ENCODE measurements around the gene KIF5C.
A peak's percentile ranks its signal among the peaks of the same experiment; 100 is the strongest.
"Not testable (repeated sequence)": the region's sequence is repeated elsewhere in the genome, so short reads cannot be mapped to it uniquely, and the experiment has no call there.

KIF5C gene

GRCh38 chr2:148967056-148967455 lies 92.0 kb downstream of the KIF5C start:
- DNase-seq = no peak

GRCh38 chr2:148967578-148967977 lies 92.6 kb downstream of the KIF5C start:
- no peak for DNase-seq

GRCh38 chr2:148968301-148968700 lies 93.3 kb downstream of the KIF5C start:
- DNase-seq = no peak

GRCh38 chr2:148968776-148969319 lies 93.8 kb downstream of the KIF5C start:
- no peak for DNase-seq

- no peak for DNase-seq
Measured at GRCh38 chr2:148969659-148970061, 94.6 kb downstream of the KIF5C start.

DNA sequence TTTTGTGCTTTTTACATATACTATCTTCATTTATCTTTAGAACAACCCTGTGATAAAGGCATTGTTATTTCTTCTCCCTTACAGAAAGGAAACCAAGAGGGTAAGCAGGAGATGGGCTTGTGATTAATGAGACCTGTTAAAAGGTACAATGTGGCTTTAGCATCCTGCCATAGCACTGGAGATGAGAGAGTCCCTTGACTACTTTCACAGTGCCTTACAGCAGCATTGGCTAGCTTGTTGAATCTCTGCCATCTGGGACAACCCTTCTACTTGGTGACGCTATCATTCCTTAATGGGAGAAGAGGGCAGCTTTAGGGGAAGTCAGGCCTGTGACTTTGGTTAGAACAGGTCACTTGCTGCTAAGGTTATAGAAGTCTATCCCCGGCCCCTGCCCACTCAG lies 95.4 kb downstream of the KIF5C start:
- DNase-seq = no peak

- no peak for DNase-seq
Measured at GRCh38 chr2:148971547-148971946, 96.5 kb downstream of the KIF5C start.

DNA sequence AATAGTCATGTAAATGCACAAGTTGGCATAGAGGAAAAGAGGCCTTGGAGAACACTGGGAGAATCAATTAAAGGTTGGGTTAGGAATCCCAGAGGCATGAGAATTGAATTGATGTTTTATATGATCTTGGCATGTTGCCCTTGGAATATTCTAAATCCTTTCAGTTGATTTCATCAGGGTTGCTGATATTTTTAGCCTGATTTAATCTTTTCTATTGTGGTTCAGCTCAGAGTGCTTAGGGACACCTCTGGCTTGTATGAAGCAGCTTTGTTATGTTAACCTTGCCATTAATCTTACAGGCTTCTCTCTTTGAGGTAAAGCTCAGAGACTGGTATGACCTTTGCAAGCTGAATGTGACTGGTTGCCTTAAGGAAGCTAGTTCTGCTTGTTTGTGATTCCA lies 99.1 kb downstream of the KIF5C start:
- DNase-seq = no peak

DNA sequence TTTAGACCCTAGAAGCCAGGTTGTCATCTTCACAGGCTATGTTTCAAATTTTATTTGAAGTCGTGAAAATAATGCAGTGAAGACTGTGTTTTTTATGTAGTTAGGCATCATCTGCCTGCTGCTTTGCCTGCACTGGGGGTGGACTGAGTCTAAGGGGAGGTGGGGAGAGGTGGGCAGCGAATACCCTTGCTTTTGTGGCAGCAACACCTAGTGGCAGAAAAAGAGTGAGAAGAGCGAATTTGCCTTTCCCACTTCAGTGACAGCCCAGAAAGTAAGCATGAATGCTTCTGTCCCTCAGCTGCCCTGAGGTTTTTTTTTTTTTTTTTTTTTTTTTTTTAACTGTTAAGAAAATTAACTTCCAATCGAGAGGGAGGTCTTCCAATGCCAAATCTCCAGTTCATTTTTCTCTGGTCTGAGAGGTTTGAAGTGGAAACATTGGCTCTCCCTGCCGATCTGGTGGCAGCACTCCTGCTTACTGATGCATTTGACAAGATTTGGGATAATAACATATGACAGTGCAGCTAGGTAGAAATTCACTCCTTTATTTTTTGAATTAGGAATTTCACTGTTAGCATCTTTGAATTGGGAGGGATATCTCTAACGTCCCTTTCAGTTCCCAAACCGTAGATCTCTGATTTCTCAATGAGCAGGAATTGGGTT lies 103.1 kb downstream of the KIF5C start:
- DNase-seq = no peak

DNA sequence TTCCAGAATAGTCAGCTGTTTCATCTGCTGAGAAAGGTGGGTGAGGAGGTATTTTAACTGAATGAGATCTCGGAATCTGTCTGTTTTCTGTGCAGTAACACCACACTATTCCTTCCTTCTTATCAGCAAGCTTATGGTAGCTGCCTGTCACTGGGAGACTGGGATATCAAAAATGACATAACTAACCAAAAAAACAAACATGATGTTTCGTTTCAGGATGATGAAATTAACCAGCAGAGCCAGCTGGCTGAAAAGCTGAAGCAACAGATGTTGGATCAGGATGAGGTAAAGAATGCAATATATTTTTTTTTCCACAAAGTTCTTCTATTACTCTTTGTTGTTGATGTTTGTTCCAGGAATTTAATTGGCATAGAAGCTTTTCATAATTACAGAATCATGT lies 103.7 kb downstream of the KIF5C start:
- DNase-seq = no peak

DNA sequence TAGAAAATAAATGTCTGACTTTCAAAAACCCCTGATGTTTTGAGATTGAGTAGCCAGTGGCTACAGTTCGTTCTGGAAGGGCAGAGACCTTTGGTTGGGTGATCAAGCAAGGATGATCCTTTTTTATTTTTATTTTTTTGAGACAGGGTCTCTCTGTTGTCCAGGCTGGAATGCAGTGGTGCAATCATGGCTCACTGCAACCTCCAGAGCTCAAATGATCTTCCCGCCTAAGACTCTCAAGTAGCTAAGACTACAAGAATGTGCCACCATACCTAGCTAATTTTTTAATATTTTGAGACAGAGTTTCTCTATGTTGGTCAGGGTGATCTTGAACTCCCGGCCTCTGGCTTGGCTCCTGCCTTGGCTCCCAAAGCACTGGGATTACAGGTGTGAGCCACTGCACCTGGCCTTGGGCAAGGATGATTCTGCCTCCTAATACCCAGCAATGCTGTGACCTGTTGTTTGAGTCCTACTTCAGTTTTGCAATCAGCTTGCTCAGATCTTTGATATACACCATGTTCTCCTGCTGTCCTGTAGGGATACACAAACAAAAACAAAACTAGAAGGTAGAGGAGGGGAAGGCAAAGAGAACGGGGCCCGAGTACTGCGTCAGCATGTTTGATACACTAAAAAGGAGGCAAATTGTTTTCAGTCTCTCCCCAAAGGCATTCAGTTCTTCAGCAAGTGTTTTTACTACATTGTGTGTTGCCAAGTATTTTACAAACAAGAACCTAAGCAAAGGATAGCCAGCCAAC lies 104.3 kb downstream of the KIF5C start:
- DNase-seq = no peak

DNA sequence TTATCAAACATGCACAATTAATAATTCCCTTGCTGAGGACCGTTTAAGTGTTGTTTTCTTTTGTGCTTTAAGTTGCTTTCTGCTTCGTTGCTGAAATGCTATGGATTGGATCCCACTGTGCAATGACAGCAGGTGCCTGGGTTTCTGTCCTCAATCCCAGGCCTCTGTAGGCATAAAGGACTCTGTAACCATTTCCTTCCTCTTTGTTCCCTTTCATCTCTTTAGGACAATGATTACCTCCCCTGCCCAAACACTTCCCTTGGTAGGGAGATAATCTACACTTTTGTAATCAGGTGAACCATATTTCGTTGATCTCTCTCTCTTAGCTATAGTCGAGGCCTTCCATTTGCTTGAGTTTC lies 104.9 kb downstream of the KIF5C start:
- DNase-seq = no peak

GRCh38 chr2:148980496-148980895 lies 105.5 kb downstream of the KIF5C start:
- not testable (repeated sequence) for DNase-seq

- DNase-seq = no peak
Measured at GRCh38 chr2:148981324-148981723, 106.3 kb downstream of the KIF5C start.

GRCh38 chr2:148981781-148982180 lies 106.8 kb downstream of the KIF5C start:
- no peak for DNase-seq

DNA sequence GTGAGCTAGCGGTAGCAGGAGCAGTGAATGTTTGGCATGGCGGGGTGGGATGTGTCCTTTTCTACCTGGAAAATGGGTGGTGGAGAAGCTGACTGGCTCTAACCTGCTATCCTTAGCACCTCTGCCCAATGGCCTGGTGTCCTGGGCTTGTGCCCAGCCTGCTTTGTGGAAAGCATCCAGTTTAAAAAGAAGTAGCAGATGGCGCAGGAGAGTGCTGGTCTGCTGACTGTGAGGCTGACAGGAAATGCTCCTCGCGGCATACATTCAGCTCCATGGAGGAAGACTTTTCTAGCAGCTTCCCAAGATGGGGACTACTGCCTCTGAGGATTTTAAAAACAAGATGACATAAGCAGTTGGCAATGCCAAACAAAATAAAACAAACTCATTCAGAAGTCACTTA lies 107.3 kb downstream of the KIF5C start:
- DNase-seq = no peak

- DNase-seq = no peak
Measured at GRCh38 chr2:148983896-148984295, 108.9 kb downstream of the KIF5C start.

DNA sequence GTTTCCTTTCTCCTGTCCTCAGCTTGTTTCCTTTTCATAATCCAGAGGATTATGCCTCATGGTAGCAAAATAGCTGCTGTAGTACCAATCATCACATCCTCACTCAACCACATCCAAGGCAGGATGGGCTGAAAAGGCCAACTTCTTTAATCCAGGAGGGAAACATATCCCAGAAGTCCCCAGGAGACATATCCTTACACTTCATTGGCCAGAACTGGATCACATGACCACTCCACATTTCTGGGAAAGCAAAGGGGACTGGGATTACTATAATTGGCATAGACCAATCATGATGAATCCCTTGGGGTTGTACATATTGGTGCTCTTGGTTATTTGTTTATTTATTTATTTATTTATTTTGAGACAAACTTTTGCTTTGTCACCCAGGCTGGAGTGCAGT lies 109.4 kb downstream of the KIF5C start:
- DNase-seq = no peak

DNA sequence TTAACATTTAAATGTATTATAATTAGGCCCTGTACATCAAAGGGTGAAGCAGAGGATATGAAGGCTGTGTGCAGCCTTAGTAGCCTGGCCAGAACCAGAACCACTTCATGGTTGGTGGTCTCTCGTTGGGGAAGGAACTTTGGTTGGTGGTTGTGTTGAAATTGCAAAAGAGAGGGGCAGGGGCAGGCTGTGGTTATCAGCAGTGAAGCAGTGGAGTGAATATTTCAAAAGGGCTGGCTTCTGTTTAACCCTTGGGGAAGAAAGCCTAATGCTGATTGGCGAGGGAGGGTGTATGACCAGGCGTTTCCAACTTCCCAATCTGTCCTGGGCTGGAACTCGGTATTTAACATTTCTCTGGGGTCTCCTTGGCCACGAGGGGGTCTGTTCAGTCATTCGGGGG lies 112.3 kb downstream of the KIF5C start:
- DNase-seq = no peak

DNA sequence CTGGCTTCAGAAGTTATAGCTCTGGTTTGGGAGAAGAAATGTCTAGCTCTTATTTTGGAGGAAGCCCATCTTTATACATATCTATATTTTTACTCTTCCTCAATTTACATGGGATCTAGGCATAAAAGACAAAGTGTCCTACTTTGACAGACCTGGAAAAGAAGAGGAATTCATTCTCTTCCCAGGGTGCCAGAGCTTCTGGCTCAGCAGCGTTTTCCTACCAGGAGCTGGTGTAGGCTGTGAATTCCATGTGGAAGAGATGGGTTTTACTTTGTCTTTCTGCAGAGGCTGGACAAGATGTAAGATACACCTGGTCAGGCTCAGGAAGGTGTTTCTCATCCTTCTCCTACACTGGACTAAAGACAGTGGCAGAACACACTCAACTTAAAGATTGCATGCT lies 113.3 kb downstream of the KIF5C start:
- DNase-seq = no peak

DNA sequence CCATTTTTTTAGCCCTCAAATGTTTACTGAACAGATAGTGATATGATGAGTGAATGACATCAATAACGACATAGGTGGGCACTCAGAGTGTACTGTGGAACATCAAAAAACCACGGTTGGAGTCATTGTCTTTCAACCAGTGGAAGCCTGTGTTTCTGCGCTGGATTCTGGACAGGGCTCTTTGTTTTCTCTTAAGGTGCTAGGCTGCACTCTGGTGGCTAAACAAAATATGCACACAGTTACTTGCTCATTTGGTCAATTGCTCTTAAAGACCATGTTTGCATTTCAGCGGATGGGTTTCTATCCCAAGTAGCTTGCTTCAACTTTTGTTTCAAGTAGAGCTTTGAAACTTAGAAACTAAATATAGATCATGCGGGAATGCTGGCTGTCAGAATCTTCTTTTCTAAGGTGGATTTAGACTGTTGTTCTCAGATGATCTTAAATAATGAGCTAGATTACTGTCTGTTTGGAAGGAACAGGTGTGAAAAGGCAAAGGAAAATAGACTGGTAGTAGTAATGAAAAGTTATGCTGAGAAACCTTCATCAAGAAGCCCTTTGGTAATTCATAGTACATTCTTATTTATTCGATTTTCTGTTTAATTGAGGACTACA lies 115.0 kb downstream of the KIF5C start:
- DNase-seq = peak; percentile 53

DNA sequence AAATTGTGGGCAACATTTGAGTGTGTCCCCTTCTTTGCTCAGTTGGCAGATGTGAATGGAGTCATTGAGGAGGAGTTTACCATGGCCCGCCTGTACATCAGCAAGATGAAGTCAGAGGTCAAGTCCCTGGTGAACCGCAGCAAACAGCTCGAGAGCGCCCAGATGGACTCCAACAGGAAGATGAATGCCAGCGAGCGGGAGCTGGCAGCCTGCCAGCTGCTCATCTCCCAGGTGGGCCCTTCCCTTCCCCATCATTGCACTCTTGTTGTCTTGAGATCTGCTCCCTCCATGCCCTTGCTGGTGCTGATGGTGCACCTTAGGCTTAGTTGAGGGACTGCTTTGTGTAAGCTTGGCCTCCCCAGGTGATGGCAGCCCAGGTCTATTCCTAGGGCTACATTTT lies 115.9 kb downstream of the KIF5C start:
- DNase-seq = no peak

GRCh38 chr2:148992448-148992847 lies 117.4 kb downstream of the KIF5C start:
- no peak for DNase-seq

DNA sequence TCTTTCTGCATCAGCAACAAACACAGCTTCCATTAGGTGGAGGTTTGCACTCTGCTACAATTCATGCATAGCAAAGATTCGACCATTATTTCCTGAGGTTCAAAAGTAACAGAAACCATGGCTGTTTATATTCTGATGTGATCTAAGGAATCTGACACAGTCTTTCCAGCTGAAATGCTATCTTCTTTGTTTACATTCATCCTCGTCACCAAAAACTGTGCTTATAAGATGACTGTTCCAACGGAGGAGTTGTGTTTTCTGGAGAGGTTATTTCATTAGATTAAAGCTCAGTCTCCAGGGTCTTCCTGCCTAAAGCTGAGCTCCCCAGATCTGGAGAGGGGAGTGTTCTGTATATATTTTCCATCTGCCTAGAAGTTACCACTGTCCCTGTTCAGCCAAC lies 118.3 kb downstream of the KIF5C start:
- no peak for DNase-seq
